Omental fat pad (tissue), 4 donors: Measurements from ENCODE around the gene PTRH1. TPM values are rescaled to one million over a fixed set of nuclear protein-coding genes. Genes with fewer than 3 reads are reported as not detected.

ENCODE experiments used
- ATAC-seq: fragments of 150-250 bp; one replicate; pipeline ENCODE4 v1.9.1; 2016; ENCODE audit warnings: mild to moderate bottlenecking, moderate library complexity; ENCODE audit not compliant: low FRiP score
- DNase-seq: peaks from one replicate; pipeline ENCODE4 v3.0.0-alpha.2; 2019; ENCODE audit warnings: low spot score
- CTCF ChIP-seq, 3 donors: fragments of 450-650 bp; IDR thresholded peaks; one replicate each; pipeline ENCODE4 v1.5.1; 2016 to 2017; ENCODE audit warnings: antibody characterized with exemption in 3 of 3, mild to moderate bottlenecking in 3 of 3, moderate library complexity in 2 of 3
- total RNA-seq, 4 donors: library from RNA; depleted of rRNA; stranded (reverse); fragments of >200 nt; gene quantifications; one replicate each; pipeline ENCODE4 v1.1.0, GENCODE V29; 2016

Gene PTRH1
- total RNA-seq, 4 donors from 2014 or later, result 13.4 to 33.5 (median 23.6) TPM

GRCh38 chr9:127711226-127711701 is 4.2 kb downstream of the PTRH1 start:
- DNase-seq (no peak), ATAC-seq (no peak)
- no peak for TF ChIP-seq CTCF (IDR thresholded peaks at IDR 0.05)

GRCh38 chr9:127710204-127710783 is 5.2 kb downstream of the PTRH1 start:
- DNase-seq (no peak), ATAC-seq (no peak)
- no peak for TF ChIP-seq CTCF (IDR thresholded peaks at IDR 0.05)

- ATAC-seq (no peak), DNase-seq (no peak)
- no peak for TF ChIP-seq CTCF (IDR thresholded peaks at IDR 0.05)
Observed at GRCh38 chr9:127708952-127709587, 6.4 kb downstream of the PTRH1 start.

GRCh38 chr9:127707766-127708165 is 7.7 kb downstream of the PTRH1 start:
- no peak for ATAC-seq
- no peak for TF ChIP-seq CTCF (IDR thresholded peaks at IDR 0.05)

GRCh38 chr9:127706836-127707241 is 8.6 kb downstream of the PTRH1 start, which contains the start of gene CFAP157:
Gene CFAP157 (plus strand): TSS chr9:127706988. CDS start chr9:127707032, 44 bp downstream.
- DNase-seq (no peak), ATAC-seq (no peak)
- TF ChIP-seq CTCF (IDR thresholded peaks at IDR 0.05), result no peak

More at GRCh38 chr9:127707766-127708165, 7.7 kb downstream of the PTRH1 start:
- no peak for DNase-seq

- no peak for TF ChIP-seq CTCF (IDR thresholded peaks at IDR 0.05)
- ATAC-seq (no peak), DNase-seq (no peak)
Observed at GRCh38 chr9:127705577-127706379, 9.7 kb downstream of the PTRH1 start.
